Ectodermal cell (in vitro differentiated cells): ENCODE measurements around the gene HRC.
"Not testable (repeated sequence)": the region's sequence is repeated elsewhere in the genome, so short reads cannot be mapped to it uniquely, and the experiment has no call there.

Source experiments
- H3K27ac ChIP-seq: 2 replicates; pipeline ENCODE4 v1.7.0; 2013; ENCODE audit warnings: mild to moderate bottlenecking, low read depth, low read length; ENCODE audit not compliant: insufficient read depth, poor library complexity, severe bottlenecking
- H3K27me3 ChIP-seq: 2 replicates; pipeline ENCODE4 v1.7.0; 2013; ENCODE audit warnings: mild to moderate bottlenecking, low read length; ENCODE audit not compliant: insufficient read depth, control insufficient read depth, poor library complexity, severe bottlenecking
- H3K36me3 ChIP-seq: one replicate; pipeline ENCODE4 v1.7.0; 2013; ENCODE audit warnings: low read length; ENCODE audit not compliant: control insufficient read depth, insufficient read depth
- H3K4me1 ChIP-seq: one replicate; pipeline ENCODE4 v1.7.0; 2013; ENCODE audit warnings: low read length; ENCODE audit not compliant: control insufficient read depth, insufficient read depth
- H3K4me3 ChIP-seq: 2 replicates; pipeline ENCODE4 v1.7.0; 2013; ENCODE audit warnings: low read depth, low read length, control low read depth; ENCODE audit not compliant: insufficient read depth
- H3K9me3 ChIP-seq: 2 replicates; pipeline ENCODE4 v1.7.0; 2013; ENCODE audit warnings: mild to moderate bottlenecking, low read length, moderate library complexity; ENCODE audit not compliant: control insufficient read depth
- WGBS, 2 experiments: methylation state at CpG; one replicate each; pipeline ENCODE4 v1.1.7; 2013; ENCODE audit warnings: missing lambda C conversion rate in 2 of 2; 5-methylcytosine and 5-hydroxymethylcytosine counted together

The HRC gene

DNA sequence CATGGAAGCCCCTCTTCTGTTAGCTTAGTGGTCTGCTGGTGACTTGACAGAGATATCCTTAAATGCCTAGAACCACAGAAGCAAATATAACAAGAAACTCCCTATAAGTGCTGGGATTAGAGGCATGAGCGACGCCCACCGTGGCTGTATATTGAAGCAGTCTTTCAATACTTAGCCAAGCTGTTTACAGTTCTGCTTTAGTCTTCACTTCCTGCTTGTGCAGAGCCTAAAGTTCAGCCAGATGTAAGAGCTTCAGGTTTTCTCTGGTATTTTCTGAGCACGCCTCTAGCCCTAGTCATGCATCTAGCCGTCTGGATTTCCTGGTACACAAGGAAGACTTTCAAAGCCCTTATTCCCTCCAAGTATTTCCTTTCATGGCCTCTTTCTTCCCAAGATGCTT, 30.9 kb upstream of the HRC start:
- no peak overlapping the region for H3K27ac ChIP-seq
- 94% methylated on average over 5 of the region's 5 CpGs for WGBS, 2 experiments

DNA sequence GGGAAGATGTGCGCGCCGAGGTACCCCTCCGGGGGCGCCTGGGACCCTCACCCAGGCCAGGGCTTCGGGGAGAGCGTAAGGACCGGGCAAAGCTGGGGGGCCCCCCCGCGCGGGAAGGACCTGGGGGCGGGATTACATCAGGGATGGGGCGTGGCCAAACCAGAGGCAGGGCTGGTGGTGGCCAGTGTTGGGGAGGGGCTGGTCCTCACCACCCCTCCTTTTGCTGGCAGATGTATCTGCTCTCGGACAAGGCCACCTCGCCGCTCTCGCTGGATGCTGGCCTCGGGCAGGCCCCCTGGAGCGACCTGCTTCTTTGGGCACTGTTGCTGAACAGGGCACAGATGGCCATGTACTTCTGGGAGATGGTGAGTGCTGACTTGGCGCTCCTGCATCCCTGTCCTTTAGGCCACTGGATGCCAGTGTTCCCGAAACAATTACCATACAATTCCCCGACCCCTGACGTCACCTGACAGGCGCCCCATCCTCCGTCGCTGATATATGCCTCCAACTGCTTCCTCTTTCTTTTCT, 27.7 kb upstream of the HRC start:
- 91 to 93% methylated on average over 26 of the region's 26 CpGs for WGBS, 2 experiments
- Histone ChIP-seq H3K4me3 (no peak overlapping the region), H3K4me1 (no peaks in the 10 kb centered on the region), H3K27me3 (no peaks in the 10 kb centered on the region), H3K9me3 (no peaks in the 10 kb centered on the region), H3K27ac (no peak overlapping the region), H3K36me3 (no peaks in the 10 kb centered on the region)

More for the DNA sequence above, 30.9 kb upstream of the HRC start:
- H3K9me3 ChIP-seq: no peaks in the 10 kb centered on the region
- H3K27me3 ChIP-seq: no peaks in the 10 kb centered on the region
- no peak overlapping the region for H3K4me3 ChIP-seq
- H3K36me3 ChIP-seq: no peaks in the 10 kb centered on the region
- no peaks in the 10 kb centered on the region for H3K4me1 ChIP-seq

DNA sequence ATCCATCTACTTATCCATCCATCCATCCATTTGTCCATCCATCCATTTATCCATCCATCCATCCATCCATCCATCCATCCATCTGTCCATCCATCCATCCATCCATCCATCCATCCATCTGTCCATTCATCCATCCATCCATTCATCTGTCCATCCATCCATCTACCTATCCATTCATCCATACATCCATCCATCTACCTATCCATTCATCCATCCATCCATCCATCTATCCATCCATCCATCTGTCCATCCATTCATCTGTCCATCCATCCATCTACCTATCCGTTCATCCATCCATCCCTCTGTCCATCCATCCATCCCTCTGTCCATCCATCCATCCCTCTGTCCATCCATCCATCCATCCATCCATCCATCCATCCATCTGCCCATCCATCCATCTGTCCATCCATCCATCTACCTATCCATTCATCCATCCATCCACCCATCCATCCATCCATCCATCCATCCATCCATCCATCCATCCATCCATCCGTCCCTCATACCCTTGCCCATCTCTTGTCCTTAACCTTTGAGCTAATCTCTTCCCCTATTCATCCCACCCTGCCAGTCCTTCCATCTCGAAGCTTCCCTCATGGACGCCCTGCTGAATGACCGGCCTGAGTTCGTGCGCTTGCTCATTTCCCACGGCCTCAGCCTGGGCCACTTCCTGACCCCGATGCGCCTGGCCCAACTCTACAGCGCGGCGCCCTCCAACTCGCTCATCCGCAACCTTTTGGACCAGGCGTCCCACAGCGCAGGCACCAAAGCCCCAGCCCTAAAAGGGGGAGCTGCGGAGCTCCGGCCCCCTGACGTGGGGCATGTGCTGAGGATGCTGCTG, 27.0 kb upstream of the HRC start:
- not testable (repeated sequence) for H3K4me3 ChIP-seq, H3K27me3 ChIP-seq, H3K27ac ChIP-seq, H3K9me3 ChIP-seq, H3K4me1 ChIP-seq, H3K36me3 ChIP-seq
- 93 to 95% methylated on average over 20 of the region's 20 CpGs for WGBS, 2 experiments

DNA sequence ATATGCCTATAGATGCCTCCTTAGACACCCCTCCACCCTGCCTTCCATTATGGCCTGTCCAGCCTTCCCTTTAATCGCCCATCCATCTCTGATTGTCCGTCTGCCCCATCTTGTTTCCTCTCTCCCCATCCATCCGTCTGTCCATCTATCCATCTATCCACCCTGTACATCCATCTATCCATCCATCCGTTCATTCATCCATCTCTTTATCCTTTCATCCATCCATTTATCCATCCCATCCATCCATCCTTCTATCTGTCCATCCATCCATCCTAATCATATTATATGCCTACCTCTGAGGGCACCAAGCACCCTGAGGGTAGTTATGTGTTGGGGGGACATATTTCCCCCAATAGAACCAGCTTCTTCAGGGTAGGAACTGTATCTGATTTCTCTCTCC, 25.5 kb upstream of the HRC start:
- H3K27ac ChIP-seq: no peak overlapping the region
- WGBS, 2 experiments: 86 to 91% methylated on average over 4 of the region's 4 CpGs
- no peak overlapping the region for H3K4me3 ChIP-seq
- no peaks in the 10 kb centered on the region for H3K9me3 ChIP-seq
- no peaks in the 10 kb centered on the region for H3K27me3 ChIP-seq
- H3K36me3 ChIP-seq: no peaks in the 10 kb centered on the region
- H3K4me1 ChIP-seq: no peaks in the 10 kb centered on the region

DNA sequence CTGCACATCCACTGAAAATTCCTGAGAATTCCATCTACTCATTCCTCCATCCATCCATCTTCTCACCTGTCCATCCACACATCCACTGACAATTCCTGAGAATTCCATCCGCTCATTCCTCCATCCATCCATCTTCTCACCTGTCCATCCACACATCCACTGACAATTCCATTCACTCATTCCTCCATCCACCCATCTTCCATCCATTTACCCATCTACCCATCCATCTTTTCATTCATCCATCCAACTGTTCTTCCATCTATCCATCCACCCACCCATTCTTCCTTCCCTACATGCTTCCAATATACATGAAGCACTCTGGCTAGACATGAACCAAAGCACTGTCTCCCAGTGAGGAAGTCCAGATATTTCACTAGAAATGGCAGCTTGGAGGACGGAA, 18.0 kb upstream of the HRC start:
- Histone ChIP-seq H3K9me3 (no peaks in the 10 kb centered on the region), H3K27me3 (no peaks in the 10 kb centered on the region), H3K36me3 (no peaks in the 10 kb centered on the region), H3K4me3 (no peak overlapping the region), H3K27ac (no peak overlapping the region), H3K4me1 (no peaks in the 10 kb centered on the region)
- WGBS, 2 experiments: 92 to 97% methylated on average over 2 of the region's 2 CpGs

DNA sequence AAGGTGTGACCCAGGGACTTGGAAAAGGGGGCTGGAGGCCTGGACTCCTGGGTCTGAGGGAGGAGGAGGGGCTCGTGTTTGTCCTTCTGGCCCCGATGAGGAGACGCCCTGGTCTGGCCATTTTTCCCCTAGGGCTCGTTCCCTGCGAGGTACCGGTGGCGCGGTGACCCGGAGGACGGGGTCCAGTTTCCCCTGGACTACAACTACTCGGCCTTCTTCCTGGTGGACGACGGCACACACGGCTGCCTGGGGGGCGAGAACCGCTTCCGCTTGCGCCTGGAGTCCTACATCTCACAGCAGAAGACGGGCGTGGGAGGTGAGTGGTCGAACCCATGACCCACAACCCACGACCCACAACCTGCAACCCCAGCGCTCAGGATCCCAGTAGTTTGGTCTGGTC, 13.2 kb upstream of the HRC start:
- no peaks in the 10 kb centered on the region for H3K27me3 ChIP-seq
- 94 to 95% methylated on average over 23 of the region's 23 CpGs for WGBS, 2 experiments
- no peaks in the 10 kb centered on the region for H3K9me3 ChIP-seq
- no peak overlapping the region for H3K27ac ChIP-seq
- H3K36me3 ChIP-seq: no peaks in the 10 kb centered on the region
- H3K4me3 ChIP-seq: no peak overlapping the region
- H3K4me1 ChIP-seq: peaks cover 3% of the 10 kb centered on the region

DNA sequence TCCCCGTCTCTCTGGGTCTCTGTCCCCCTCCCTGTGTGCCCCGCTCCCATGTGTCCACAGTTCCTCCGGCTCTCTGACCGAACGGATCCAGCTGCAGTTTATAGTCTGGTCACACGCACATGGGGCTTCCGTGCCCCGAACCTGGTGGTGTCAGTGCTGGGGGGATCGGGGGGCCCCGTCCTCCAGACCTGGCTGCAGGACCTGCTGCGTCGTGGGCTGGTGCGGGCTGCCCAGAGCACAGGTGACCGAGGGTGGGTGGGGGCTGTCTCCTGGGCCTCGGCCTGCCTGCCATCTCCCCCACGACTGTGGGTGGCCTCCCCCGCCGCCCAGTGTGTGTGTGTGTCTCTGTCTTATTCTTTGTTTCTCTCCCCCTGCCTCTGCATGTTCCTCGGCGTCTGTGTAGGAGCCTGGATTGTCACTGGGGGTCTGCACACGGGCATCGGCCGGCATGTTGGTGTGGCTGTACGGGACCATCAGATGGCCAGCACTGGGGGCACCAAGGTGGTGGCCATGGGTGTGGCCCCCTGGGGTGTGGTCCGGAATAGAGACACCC, 12.7 kb upstream of the HRC start:
- no peaks in the 10 kb centered on the region for H3K9me3 ChIP-seq
- peaks cover 3% of the 10 kb centered on the region for H3K4me1 ChIP-seq
- no peak overlapping the region for H3K27ac ChIP-seq
- no peaks in the 10 kb centered on the region for H3K27me3 ChIP-seq
- H3K4me3 ChIP-seq: no peak overlapping the region
- no peaks in the 10 kb centered on the region for H3K36me3 ChIP-seq
- 91% methylated on average over 25 of the region's 25 CpGs for WGBS, 2 experiments

DNA sequence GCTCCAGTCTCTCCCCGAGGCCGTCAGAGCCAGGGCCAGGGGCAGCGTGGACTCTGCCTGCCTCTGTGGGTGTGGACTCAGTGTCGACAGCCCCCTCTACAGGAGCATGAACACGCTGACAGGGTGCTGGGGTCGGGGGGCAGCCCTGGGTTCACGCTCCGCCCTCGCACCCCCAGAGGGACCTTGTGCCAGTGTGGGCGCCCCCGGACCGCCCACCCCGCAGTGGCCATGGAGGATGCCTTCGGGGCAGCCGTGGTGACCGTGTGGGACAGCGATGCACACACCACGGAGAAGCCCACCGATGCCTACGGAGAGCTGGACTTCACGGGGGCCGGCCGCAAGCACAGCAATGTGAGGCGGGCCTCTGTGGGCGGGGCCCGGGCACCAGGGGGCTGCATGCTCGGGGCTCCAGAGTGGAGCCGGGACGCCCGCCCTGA, 10.7 kb upstream of the HRC start:
- no peaks in the 10 kb centered on the region for H3K27me3 ChIP-seq
- H3K27ac ChIP-seq: no peak overlapping the region
- no peaks in the 10 kb centered on the region for H3K36me3 ChIP-seq
- H3K4me1 ChIP-seq: peaks cover 3% of the 10 kb centered on the region
- H3K4me3 ChIP-seq: no peak overlapping the region
- no peaks in the 10 kb centered on the region for H3K9me3 ChIP-seq
- 69 to 70% methylated on average over 30 of the region's 30 CpGs for WGBS, 2 experiments

DNA sequence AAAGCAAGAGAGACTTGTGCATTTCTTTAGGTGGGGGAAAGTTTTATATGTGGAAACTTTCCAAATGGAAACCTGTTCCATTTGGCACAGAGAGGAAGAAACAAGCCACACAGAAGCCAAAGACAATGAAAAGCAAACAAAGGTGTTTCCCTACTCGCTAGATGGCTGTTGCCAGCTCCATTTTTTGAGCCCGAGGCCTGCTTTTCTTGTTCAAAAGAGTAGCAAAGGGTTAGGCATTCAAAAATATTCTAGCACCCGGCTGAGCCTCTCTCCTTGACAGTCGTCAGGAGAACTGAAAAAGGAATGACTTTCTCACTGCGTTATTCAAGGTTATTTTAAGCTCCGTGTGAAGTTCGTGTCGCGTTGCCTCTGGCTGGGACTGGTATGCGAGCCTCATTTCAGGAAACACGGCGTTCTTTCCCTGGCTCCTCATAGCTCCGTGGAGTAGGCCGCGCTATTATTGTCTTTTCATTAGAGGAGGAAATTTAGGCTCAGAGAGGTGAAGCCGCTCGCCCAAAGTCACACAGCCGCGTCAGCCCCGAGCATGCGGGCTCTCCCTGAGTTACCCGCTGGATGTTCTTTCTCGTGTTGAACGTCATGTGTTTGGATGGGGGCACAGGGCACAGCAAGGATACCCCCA, 10.0 kb upstream of the HRC start:
- WGBS, 2 experiments: 84 to 85% methylated on average over 24 of the region's 24 CpGs
- Histone ChIP-seq H3K27ac (no peak overlapping the region), H3K9me3 (no peaks in the 10 kb centered on the region), H3K4me3 (no peak overlapping the region), H3K4me1 (peaks cover 3% of the 10 kb centered on the region), H3K36me3 (no peaks in the 10 kb centered on the region), H3K27me3 (no peaks in the 10 kb centered on the region)

DNA sequence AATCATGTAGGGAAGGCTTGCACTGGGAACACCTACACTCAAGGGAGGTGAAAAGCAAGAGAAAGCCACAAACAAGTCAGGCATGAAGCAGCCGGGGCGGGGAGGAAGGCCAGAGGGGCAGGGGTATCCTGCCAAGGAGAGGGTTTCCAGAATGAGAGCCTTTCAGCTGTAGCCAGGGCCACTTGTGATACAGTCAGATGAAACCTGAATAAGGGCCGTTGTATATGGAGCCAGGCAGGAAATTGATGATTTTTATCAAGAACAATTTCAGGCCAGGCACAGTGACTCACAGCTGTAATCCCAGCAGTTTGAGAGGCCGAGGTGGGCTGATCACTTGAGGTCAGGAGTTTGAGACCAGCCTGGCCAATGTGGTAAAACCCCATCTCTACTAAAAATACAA, 6.8 kb upstream of the HRC start:
- no peak overlapping the region for H3K27ac ChIP-seq
- WGBS, 2 experiments: 88 to 95% methylated on average over 4 of the region's 4 CpGs
- H3K4me3 ChIP-seq: no peak overlapping the region
- H3K27me3 ChIP-seq: peaks cover 14% of the 10 kb centered on the region
- H3K4me1 ChIP-seq: peaks cover 3% of the 10 kb centered on the region
- no peaks in the 10 kb centered on the region for H3K36me3 ChIP-seq
- no peaks in the 10 kb centered on the region for H3K9me3 ChIP-seq
